Fibroblast of lung (primary cell): ENCODE results near the gene NUBP1.

Experiments
- EZH2 ChIP-seq: IDR thresholded peaks from 2 replicates; pipeline ENCODE4 v1.5.1; 2012; ENCODE audit warnings: low read length, control low read depth, mild to moderate bottlenecking; ENCODE audit errors: missing control alignments
- TF ChIP-seq, protein P1 (sequence below), 2 donors: IDR thresholded peaks in 1 of 2; conservative IDR thresholded peaks in 1 of 2; 1 replicate in 1 of 2; 2 replicates in 1 of 2; pipeline ENCODE4 v1.5.1; 2011 to 2012; ENCODE audit warnings: low read length in 2 of 2, control low read depth in 1 of 2, inconsistent platforms in 1 of 2, low read depth in 1 of 2, mild to moderate bottlenecking in 1 of 2

- TF ChIP-seq, protein P1, sequence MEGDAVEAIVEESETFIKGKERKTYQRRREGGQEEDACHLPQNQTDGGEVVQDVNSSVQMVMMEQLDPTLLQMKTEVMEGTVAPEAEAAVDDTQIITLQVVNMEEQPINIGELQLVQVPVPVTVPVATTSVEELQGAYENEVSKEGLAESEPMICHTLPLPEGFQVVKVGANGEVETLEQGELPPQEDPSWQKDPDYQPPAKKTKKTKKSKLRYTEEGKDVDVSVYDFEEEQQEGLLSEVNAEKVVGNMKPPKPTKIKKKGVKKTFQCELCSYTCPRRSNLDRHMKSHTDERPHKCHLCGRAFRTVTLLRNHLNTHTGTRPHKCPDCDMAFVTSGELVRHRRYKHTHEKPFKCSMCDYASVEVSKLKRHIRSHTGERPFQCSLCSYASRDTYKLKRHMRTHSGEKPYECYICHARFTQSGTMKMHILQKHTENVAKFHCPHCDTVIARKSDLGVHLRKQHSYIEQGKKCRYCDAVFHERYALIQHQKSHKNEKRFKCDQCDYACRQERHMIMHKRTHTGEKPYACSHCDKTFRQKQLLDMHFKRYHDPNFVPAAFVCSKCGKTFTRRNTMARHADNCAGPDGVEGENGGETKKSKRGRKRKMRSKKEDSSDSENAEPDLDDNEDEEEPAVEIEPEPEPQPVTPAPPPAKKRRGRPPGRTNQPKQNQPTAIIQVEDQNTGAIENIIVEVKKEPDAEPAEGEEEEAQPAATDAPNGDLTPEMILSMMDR (conservative IDR thresholded peaks at IDR 0.05 in 1 of 2, IDR thresholded peaks at IDR 0.05 in 1 of 2; ENCODE audit: low read depth in 1 of 2, low read length in 2 of 2): no peak
- TF ChIP-seq EZH2: no peak
These were observed 32.6 kb downstream of the NUBP1 start for GRCh38 chr16:10776280-10776679.
